GM13976 (cell line): ENCODE results near the gene CSNK1G1.

Experiments
- DNase-seq: peaks from one replicate; pipeline ENCODE4 v3.0.0; 2012; ENCODE audit warnings: low spot score
- in situ Hi-C: fragments of 300-500 bp; cut with MboI; formaldehyde crosslinking; loops from one replicate; pipeline ENCODE4 v1.12.0; 2022; ENCODE audit warnings: low sequenced_read_pairs, mixed read lengths, inconsistent platforms; ENCODE audit not compliant: unreplicated experiment
- TF ChIP-seq, protein P1 (sequence below): IDR thresholded peaks from 2 replicates; pipeline ENCODE4 v1.5.1; 2012; ENCODE audit warnings: borderline replicate concordance, mild to moderate bottlenecking; ENCODE audit not compliant: insufficient read depth; ENCODE audit errors: extremely low read depth, missing control alignments, control extremely low read depth

Gene CSNK1G1

DNA sequence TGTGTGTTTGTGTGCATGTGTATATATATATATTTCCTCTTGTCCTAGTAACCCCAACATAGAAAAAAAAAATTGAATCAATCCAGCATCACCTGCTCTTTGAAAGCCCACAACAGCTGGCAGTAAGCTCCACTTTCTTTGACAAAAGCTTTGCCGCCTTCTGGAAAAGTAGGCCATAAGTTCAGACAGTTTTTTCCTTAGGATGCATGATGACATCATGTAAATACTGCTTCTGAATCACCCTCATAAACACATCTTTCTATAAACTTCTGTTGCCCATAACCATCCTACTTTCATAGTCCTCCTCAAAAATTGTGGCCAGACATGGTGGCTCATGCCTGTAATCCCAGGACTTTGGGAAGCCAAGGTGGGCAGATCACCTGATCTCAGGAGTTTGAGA, 67.4 kb downstream of the CSNK1G1 start:
- TF ChIP-seq, protein P1, sequence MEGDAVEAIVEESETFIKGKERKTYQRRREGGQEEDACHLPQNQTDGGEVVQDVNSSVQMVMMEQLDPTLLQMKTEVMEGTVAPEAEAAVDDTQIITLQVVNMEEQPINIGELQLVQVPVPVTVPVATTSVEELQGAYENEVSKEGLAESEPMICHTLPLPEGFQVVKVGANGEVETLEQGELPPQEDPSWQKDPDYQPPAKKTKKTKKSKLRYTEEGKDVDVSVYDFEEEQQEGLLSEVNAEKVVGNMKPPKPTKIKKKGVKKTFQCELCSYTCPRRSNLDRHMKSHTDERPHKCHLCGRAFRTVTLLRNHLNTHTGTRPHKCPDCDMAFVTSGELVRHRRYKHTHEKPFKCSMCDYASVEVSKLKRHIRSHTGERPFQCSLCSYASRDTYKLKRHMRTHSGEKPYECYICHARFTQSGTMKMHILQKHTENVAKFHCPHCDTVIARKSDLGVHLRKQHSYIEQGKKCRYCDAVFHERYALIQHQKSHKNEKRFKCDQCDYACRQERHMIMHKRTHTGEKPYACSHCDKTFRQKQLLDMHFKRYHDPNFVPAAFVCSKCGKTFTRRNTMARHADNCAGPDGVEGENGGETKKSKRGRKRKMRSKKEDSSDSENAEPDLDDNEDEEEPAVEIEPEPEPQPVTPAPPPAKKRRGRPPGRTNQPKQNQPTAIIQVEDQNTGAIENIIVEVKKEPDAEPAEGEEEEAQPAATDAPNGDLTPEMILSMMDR = no peak
- in situ Hi-C loops = no loop called here
- DNase-seq = no peak

DNA sequence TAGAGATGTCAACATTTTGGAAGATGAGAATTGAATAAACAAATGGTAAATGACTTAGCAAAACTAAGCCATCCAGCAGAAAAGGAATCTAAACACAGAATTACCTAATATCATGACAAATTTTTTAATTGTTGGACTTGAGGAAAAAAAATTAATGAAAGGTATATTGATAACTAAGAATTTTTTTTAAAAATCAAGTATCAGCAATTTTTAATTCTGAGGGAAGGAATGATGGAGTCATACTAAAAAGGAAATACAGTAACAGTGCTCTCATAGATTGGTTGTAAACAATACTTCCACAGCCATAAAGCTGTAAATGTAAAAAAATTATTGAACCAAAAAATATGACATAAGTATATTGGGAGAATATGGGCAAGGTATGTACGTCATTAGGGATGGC, 68.0 kb downstream of the CSNK1G1 start:
- TF ChIP-seq, protein P1 = no peak
- in situ Hi-C loops = no loop called here
- no peak for DNase-seq

DNA sequence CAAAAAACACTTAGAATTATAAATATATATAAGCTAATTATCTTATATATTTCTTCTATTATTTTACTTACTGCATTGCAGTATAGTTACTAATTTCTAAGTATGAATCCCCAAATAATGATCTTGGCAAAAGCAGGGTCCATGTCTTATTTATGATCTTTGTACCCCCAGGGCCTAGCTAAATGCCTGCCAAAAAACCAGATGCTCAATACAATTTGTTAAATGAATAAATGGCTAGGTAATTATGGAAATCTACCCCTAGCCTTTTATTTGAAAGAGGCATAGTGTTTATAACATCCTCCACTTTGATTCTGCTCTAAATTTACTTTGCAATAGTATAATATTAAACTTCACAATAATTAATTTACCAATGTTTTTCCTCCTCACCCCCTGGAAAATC, 69.5 kb downstream of the CSNK1G1 start:
- TF ChIP-seq, protein P1 = no peak
- in situ Hi-C loops = no loop called here
- no peak for DNase-seq

DNA sequence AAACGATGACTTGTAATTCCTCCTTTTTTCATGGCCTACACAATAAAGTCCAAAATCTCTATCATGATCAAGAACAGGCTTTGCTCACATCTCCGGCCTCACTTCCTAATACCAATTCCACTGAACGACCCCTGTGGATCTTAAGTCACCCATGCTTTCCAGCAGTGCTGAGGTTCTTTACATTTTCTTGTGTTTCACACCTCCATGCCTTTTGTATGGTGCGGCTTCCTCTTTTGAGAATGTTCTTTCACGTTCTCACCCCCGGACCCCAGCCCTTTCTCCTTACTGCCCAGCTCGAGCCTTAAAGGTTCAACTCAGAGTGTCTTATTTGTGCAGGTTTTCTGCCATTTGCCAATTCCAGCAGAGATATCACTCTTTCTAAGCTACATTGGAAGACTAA, 70.1 kb downstream of the CSNK1G1 start:
- TF ChIP-seq, protein P1 = no peak
- in situ Hi-C loops = no loop called here
- DNase-seq = no peak

DNA sequence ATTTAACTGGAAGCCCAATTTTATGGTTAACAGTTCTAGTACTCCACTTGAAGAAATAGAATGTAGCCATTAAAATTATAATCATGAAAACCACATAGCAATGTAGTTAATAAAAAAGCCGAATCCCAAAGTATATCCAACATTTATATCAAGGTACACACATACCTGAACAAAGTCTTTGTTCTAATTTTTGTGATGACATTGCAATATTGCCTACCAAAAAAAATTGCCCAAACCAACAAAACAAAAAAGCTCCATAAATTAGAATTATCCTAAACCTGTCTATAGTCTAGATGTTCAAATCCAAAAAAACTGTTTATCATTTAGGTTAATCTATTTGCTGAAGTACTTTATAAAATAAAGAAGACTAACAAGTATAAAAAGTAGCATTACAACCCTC, 70.8 kb downstream of the CSNK1G1 start:
- no peak for DNase-seq
- in situ Hi-C loops = no loop called here
- TF ChIP-seq, protein P1 = no peak

DNA sequence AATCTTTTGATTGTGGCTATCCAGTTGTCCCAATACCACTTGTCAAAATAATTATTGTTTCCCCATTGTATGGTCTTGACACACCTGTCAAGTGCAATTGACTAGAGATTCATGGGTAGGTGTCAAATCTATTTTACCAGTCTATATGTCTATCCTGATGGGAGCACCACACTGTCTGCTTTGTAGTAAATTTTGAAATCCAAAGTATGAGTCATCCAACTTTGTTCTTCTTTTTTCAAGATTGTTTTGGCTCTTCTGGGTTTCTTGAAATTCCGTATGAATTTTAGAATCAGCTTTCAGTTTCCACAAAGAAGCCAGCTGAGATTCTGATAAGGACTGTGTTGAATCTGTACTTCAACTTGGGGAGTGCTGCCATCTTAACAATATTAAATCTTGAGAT, 71.9 kb downstream of the CSNK1G1 start:
- TF ChIP-seq, protein P1 = no peak
- in situ Hi-C loops = no loop called here
- no peak for DNase-seq

DNA sequence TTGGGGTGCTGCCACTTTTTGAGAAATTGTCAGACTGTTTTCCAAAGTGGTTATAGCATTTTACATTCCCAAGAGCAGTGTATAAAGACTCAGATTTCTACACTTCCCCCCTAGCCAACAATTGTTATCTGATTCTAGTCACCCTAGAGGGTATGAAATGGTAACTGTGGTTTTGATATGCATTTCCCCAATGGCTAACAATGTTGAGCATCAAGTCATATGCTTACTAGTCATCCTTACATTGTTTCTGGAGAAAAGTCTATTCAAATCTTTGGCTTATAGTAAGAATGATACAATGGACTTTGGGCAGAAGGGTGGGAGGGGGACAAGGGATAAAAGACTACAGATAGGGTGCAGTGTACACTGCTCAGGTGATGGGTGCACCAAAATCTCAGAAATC, 73.3 kb downstream of the CSNK1G1 start:
- in situ Hi-C loops = no loop called here
- TF ChIP-seq, protein P1 = no peak
- no peak for DNase-seq
